ENCODE data around the gene TOMM70.

DNA sequence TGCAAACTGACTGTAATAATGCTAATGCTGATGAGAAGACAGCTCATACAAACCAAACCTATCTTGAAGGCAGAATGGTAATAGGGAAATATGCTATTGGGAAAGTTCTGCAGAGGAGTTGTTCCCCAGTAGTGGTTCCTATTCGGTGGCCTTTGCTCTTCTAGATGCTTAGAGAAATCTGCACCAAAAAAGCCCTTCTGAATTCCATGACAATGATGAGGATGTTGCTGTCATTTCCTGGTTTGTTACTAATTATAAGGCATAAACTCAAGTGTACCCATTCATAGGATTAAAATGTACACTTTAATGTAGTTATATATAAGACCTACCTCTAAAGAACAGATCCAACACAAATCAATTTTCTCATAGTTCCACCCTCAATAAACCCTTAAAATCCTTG, 30.1 kb downstream of the TOMM70 start:
- TF ChIP-seq JUN (CRISPR knock-in tag; IDR thresholded peaks at IDR 0.05), result no peak
- TF ChIP-seq, protein P1, sequence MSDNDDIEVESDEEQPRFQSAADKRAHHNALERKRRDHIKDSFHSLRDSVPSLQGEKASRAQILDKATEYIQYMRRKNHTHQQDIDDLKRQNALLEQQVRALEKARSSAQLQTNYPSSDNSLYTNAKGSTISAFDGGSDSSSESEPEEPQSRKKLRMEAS (CRISPR knock-in tag; IDR thresholded peaks at IDR 0.05), result no peak
- no peak for TF ChIP-seq CBFB (CRISPR knock-in tag; IDR thresholded peaks at IDR 0.05; ENCODE audit: low read depth)
- TF ChIP-seq, protein P2, sequence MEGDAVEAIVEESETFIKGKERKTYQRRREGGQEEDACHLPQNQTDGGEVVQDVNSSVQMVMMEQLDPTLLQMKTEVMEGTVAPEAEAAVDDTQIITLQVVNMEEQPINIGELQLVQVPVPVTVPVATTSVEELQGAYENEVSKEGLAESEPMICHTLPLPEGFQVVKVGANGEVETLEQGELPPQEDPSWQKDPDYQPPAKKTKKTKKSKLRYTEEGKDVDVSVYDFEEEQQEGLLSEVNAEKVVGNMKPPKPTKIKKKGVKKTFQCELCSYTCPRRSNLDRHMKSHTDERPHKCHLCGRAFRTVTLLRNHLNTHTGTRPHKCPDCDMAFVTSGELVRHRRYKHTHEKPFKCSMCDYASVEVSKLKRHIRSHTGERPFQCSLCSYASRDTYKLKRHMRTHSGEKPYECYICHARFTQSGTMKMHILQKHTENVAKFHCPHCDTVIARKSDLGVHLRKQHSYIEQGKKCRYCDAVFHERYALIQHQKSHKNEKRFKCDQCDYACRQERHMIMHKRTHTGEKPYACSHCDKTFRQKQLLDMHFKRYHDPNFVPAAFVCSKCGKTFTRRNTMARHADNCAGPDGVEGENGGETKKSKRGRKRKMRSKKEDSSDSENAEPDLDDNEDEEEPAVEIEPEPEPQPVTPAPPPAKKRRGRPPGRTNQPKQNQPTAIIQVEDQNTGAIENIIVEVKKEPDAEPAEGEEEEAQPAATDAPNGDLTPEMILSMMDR (IDR thresholded peaks at IDR 0.05), result no peak
- TF ChIP-seq ZNF121 (CRISPR knock-in tag; IDR thresholded peaks at IDR 0.05), result no peak
- no peak for TF ChIP-seq CREM (CRISPR knock-in tag; IDR thresholded peaks at IDR 0.05)
- TF ChIP-seq IRF2 (CRISPR knock-in tag; IDR thresholded peaks at IDR 0.05; ENCODE audit: borderline replicate concordance, low read depth), result no peak
- TF ChIP-seq, protein P3, sequence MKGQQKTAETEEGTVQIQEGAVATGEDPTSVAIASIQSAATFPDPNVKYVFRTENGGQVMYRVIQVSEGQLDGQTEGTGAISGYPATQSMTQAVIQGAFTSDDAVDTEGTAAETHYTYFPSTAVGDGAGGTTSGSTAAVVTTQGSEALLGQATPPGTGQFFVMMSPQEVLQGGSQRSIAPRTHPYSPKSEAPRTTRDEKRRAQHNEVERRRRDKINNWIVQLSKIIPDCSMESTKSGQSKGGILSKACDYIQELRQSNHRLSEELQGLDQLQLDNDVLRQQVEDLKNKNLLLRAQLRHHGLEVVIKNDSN (CRISPR knock-in tag; IDR thresholded peaks at IDR 0.05), result no peak
- TF ChIP-seq, protein P4, sequence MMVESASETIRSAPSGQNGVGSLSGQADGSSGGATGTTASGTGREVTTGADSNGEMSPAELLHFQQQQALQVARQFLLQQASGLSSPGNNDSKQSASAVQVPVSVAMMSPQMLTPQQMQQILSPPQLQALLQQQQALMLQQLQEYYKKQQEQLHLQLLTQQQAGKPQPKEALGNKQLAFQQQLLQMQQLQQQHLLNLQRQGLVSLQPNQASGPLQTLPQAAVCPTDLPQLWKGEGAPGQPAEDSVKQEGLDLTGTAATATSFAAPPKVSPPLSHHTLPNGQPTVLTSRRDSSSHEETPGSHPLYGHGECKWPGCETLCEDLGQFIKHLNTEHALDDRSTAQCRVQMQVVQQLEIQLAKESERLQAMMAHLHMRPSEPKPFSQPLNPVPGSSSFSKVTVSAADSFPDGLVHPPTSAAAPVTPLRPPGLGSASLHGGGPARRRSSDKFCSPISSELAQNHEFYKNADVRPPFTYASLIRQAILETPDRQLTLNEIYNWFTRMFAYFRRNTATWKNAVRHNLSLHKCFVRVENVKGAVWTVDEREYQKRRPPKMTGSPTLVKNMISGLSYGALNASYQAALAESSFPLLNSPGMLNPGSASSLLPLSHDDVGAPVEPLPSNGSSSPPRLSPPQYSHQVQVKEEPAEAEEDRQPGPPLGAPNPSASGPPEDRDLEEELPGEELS (CRISPR knock-in tag; IDR thresholded peaks at IDR 0.05), result no peak
- TF ChIP-seq, protein P5, sequence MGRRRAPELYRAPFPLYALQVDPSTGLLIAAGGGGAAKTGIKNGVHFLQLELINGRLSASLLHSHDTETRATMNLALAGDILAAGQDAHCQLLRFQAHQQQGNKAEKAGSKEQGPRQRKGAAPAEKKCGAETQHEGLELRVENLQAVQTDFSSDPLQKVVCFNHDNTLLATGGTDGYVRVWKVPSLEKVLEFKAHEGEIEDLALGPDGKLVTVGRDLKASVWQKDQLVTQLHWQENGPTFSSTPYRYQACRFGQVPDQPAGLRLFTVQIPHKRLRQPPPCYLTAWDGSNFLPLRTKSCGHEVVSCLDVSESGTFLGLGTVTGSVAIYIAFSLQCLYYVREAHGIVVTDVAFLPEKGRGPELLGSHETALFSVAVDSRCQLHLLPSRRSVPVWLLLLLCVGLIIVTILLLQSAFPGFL (CRISPR knock-in tag; IDR thresholded peaks at IDR 0.05; ENCODE audit: borderline replicate concordance), result no peak
- TF ChIP-seq ATF1 (CRISPR knock-in tag; IDR thresholded peaks at IDR 0.05), result no peak
